ENCODE results near the gene RBM18. TPM values are rescaled to one million over a fixed set of nuclear protein-coding genes. Genes with fewer than 3 reads are reported as not detected.

Gene RBM18
- total and polyA plus RNA-seq, 4 experiments from 2014 or later = 15.4 to 23.8 (median 21.3) TPM

DNA sequence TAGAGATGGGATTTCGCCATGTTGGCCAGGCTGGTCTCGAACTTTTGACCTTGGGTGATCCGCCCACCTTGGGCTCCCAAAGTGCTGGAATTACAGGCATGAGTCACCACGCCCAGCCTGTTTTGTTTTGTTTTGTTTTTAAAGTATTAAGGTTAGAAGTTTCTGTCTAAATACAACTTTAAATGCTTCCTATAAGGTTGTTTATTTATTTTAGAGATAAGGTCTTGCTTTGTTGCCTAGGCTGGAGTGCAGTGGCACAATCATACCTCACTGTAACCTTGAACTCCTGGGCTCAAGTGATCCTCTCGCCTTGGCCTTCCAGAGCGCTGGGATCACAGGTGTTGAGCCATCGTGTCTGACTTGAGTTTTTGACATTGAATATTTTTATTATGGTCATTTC, 11.5 kb upstream of the RBM18 start:
- peaks cover 57 to 66% of the 10 kb centered on the region in 2 donors for H3K36me3 Mint-ChIP-seq
- Histone ChIP-seq H3K27ac (ENCODE audit: low read depth, low read length) (no peak overlapping the region), H3K4me3 (ENCODE audit: low read length in 2 of 2) (no peak overlapping the region), H3K36me3 (ENCODE audit: insufficient read depth, low read length) (peaks cover 7% of the 10 kb centered on the region), H3K4me1 (ENCODE audit: insufficient read depth, low read length) (no peaks in the 10 kb centered on the region), H3K9me3 (ENCODE audit: control insufficient read depth in 1 of 2, low read length in 2 of 2) (no peaks in the 10 kb centered on the region), H3K27me3 (ENCODE audit: insufficient read depth, low read length) (no peaks in the 10 kb centered on the region)
- no peak overlapping the region for H3K27ac Mint-ChIP-seq
- peaks cover 15 to 23% (median 19%) of the 10 kb centered on the region in 4 donors for H3K4me1 Mint-ChIP-seq
- H3K27me3 Mint-ChIP-seq = no peaks in the 10 kb centered on the region
- no peak for DNase-seq
- peaks cover 0 to 8% (median 1%) of the 10 kb centered on the region in 8 donors for H3K9me3 Mint-ChIP-seq
- intact Hi-C loops (cut with micrococcal nuclease) = no loop called here
- ChIA-PET POLR2A (ENCODE audit: partially characterized antibody) (no interaction called here), CTCF (ENCODE audit: partially characterized antibody) (interaction anchor here (0.6 to 0.7 kb wide), 2 partner anchors 9 to 29 kb away, joined by 3 to 4 read pairs; no protein-coding TSS in a partner anchor)
- no peak overlapping the region for H3K4me3 Mint-ChIP-seq

DNA sequence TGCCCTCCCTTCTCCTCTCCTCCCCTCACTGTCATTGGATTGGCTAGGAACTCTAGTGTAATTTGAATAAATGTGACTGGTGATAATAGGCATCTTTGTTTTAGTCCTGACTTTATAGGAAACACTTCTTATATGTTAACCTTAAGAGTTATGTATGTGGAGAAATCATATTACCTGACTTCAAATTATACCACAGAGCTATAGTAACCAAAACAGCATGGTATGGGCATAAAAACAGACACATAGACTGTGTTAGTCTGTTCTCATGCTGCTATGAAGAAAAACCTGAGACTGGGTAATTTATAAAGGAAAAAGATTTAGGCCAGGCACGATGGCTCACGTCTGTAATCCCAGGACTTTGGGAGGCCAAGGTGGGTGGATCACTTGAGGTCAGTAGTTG, 9.4 kb upstream of the RBM18 start:
- intact Hi-C loops (cut with micrococcal nuclease) = no loop called here
- Mint-ChIP-seq H3K4me1 (peaks cover 15 to 30% (median 19%) of the 10 kb centered on the region in 4 donors), H3K27ac (peak overlapping the region in 3 of 7 donors; percentile 19 to 46 (median 35)), H3K9me3 (peaks cover 0 to 8% (median 1%) of the 10 kb centered on the region in 8 donors), H3K36me3 (peaks cover 47 to 50% of the 10 kb centered on the region in 2 donors), H3K27me3 (no peaks in the 10 kb centered on the region), H3K4me3 (no peak overlapping the region)
- no peak overlapping the region for H3K27ac ChIP-seq (ENCODE audit: low read depth, low read length)
- H3K27me3 ChIP-seq (ENCODE audit: insufficient read depth, low read length) = no peaks in the 10 kb centered on the region
- H3K36me3 ChIP-seq (ENCODE audit: insufficient read depth, low read length) = no peaks in the 10 kb centered on the region
- no peak overlapping the region for H3K4me3 ChIP-seq (ENCODE audit: low read length in 2 of 2)
- no peak for DNase-seq
- CTCF ChIA-PET (ENCODE audit: partially characterized antibody) = no interaction called here
- no peaks in the 10 kb centered on the region for H3K4me1 ChIP-seq (ENCODE audit: insufficient read depth, low read length)
- no peaks in the 10 kb centered on the region for H3K9me3 ChIP-seq (ENCODE audit: control insufficient read depth in 1 of 2, low read length in 2 of 2)
- POLR2A ChIA-PET (ENCODE audit: partially characterized antibody) = no interaction called here

DNA sequence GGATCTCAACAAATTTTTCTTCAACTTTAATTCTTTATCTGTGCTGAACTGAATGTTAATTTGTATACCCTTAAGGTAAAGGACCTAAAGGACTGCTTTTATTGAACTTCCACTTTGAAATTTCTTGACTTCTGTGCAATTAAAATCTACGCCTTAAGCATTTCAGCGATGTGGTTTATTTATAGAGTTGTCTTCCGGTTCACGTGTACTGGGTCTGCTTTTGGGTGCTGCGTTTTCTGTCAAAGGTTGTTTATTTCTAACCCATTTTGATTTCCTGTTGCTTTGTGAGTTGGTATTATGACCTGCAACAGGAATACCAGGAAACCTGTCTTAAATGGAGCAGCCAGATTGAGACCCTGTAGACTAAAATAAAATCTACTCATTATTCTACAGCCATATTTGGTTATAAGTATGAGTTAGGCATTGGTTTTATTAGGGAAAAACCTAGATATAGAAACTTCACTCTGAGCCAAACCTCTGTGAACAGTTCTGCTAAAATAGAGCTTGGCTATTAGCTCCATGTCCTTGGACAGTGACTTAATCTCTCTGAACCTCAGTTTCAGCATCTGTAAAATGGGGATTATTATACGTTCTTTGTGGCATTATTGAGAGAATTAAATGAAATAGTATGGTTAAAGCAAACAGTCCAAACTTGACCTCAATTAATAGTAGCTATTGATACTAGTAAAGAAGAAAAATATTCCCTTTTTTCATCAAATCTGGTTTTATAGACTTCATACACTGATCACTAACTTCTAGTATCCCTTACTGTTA, 3.6 kb upstream of the RBM18 start:
- H3K4me1 Mint-ChIP-seq = peaks cover 24 to 70% (median 38%) of the 10 kb centered on the region in 4 donors
- Histone ChIP-seq H3K27ac (ENCODE audit: low read depth, low read length) (no peak overlapping the region), H3K36me3 (ENCODE audit: insufficient read depth, low read length) (no peaks in the 10 kb centered on the region), H3K9me3 (ENCODE audit: control insufficient read depth in 1 of 2, low read length in 2 of 2) (no peaks in the 10 kb centered on the region), H3K4me3 (ENCODE audit: low read length in 2 of 2) (no peak overlapping the region), H3K27me3 (ENCODE audit: insufficient read depth, low read length) (no peaks in the 10 kb centered on the region), H3K4me1 (ENCODE audit: insufficient read depth, low read length) (peaks cover 28% of the 10 kb centered on the region)
- intact Hi-C loops (cut with micrococcal nuclease) = loop anchor here (10.0 kb wide), 1 partner anchor 557 kb away; the partner anchor contains the start of gene PDCL
- H3K27ac Mint-ChIP-seq = peak overlapping the region in 5 of 7 donors; percentile 11 to 72 (median 37)
- H3K27me3 Mint-ChIP-seq = no peaks in the 10 kb centered on the region
- ChIA-PET CTCF (ENCODE audit: partially characterized antibody) (interaction anchor here (0.8 to 1.1 kb wide), 2 partner anchors 8 to 11 kb away, joined by 3 read pairs; no protein-coding TSS in a partner anchor), POLR2A (ENCODE audit: partially characterized antibody) (interaction anchor here (0.5 kb wide), 1 partner anchor 1571 kb away, joined by 3 read pairs; no protein-coding TSS in a partner anchor)
- H3K4me3 Mint-ChIP-seq = peak overlapping the region in 3 of 8 donors; percentile 14 to 53 (median 34)
- no peak for DNase-seq
- no peaks in the 10 kb centered on the region for H3K9me3 Mint-ChIP-seq
- H3K36me3 Mint-ChIP-seq = peaks cover 13 to 37% of the 10 kb centered on the region in 2 donors

- intact Hi-C loops (cut with micrococcal nuclease) = loop anchor here (10.0 kb wide), 1 partner anchor 559 kb away; the partner anchor contains the start of gene PDCL
- ChIA-PET CTCF (ENCODE audit: partially characterized antibody) (interaction anchor here (1.4 to 1.5 kb wide), 2 partner anchors 12 to 82 kb away, joined by 3 read pairs; no protein-coding TSS in a partner anchor), POLR2A (ENCODE audit: partially characterized antibody) (interaction anchor here (0.5 to 2.1 kb wide), 10 partner anchors 10 to 1063 kb away, joined by 3 to 6 read pairs (median 3); partner anchors contain the start of genes MORN5, NDUFA8, PDCL and RAB14)
Observed at GRCh38 chr9:122265149-122265915, 692 bp upstream of the RBM18 start.

GRCh38 chr9:122263699-122264349, 816 bp downstream of the RBM18 start:
- Mint-ChIP-seq H3K4me1 (peaks cover 34 to 68% (median 49%) of the 10 kb centered on the region in 4 donors), H3K27ac (peak overlapping the region; percentile 94 to 100 (median 100)), H3K9me3 (no peaks in the 10 kb centered on the region), H3K4me3 (peak overlapping the region; percentile 90 to 99 (median 98)), H3K36me3 (peaks cover 21 to 46% of the 10 kb centered on the region in 2 donors), H3K27me3 (no peaks in the 10 kb centered on the region)
- ChIA-PET CTCF (ENCODE audit: partially characterized antibody) (interaction anchor here (0.5 to 1.6 kb wide), 5 partner anchors 10 to 693 kb away, joined by 3 read pairs; no protein-coding TSS in a partner anchor), POLR2A (ENCODE audit: partially characterized antibody) (interaction anchor here (1.1 to 2.1 kb wide), 4 partner anchors 9 to 172 kb away, joined by 3 to 6 read pairs (median 4); no protein-coding TSS in a partner anchor)
- Histone ChIP-seq H3K27ac (ENCODE audit: low read depth, low read length) (peak overlapping the region; percentile 97), H3K4me3 (ENCODE audit: low read length in 2 of 2) (peak overlapping the region; percentile 93 to 94), H3K9me3 (ENCODE audit: control insufficient read depth in 1 of 2, low read length in 2 of 2) (no peaks in the 10 kb centered on the region), H3K27me3 (ENCODE audit: insufficient read depth, low read length) (no peaks in the 10 kb centered on the region), H3K4me1 (ENCODE audit: insufficient read depth, low read length) (peaks cover 50% of the 10 kb centered on the region), H3K36me3 (ENCODE audit: insufficient read depth, low read length) (peaks cover 9% of the 10 kb centered on the region)
- intact Hi-C loops (cut with micrococcal nuclease) = loop anchor here (1.0 to 10.0 kb wide), 3 partner anchors 105 to 561 kb away; partner anchors contain the start of genes MORN5, NDUFA8, PDCL and TTLL11
- no peak for DNase-seq

More at GRCh38 chr9:122265149-122265915, 692 bp upstream of the RBM18 start:
- Histone ChIP-seq H3K27ac (ENCODE audit: low read depth, low read length) (peak overlapping the region; percentile 97), H3K4me1 (ENCODE audit: insufficient read depth, low read length) (peaks cover 50% of the 10 kb centered on the region), H3K36me3 (ENCODE audit: insufficient read depth, low read length) (peaks cover 3% of the 10 kb centered on the region), H3K27me3 (ENCODE audit: insufficient read depth, low read length) (no peaks in the 10 kb centered on the region), H3K9me3 (ENCODE audit: control insufficient read depth in 1 of 2, low read length in 2 of 2) (no peaks in the 10 kb centered on the region), H3K4me3 (ENCODE audit: low read length in 2 of 2) (peak overlapping the region; percentile 93 to 94)
- no peaks in the 10 kb centered on the region for H3K27me3 Mint-ChIP-seq
- H3K4me1 Mint-ChIP-seq = peaks cover 34 to 68% (median 49%) of the 10 kb centered on the region in 4 donors
- peak overlapping the region; percentile 94 to 100 (median 100) for H3K27ac Mint-ChIP-seq
- no peaks in the 10 kb centered on the region for H3K9me3 Mint-ChIP-seq
- peak; percentile 42 to 46 (median 45) for DNase-seq
- peak overlapping the region; percentile 90 to 99 (median 98) for H3K4me3 Mint-ChIP-seq
- H3K36me3 Mint-ChIP-seq = peaks cover 10 to 36% of the 10 kb centered on the region in 2 donors

DNA sequence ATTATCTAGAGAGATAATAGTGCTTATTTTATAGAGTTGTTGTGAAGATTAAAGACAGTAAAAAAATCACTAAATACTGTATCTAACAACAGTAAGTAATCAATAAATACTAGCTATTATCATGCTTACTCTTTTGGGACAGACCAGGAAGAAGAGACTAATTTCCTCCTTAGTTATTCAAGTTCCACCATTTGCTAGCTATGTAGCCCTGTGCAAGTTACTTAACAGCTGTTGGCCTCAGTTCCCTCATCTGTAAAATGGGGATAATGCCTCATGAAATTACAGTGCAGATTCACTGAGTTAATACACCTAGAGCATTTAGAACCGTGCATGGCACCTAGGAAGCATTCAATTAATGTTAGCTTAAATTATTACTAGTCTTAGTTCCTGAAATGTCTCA, 2.6 kb downstream of the RBM18 start:
- DNase-seq = no peak
- Mint-ChIP-seq H3K4me1 (peaks cover 35 to 62% (median 46%) of the 10 kb centered on the region in 4 donors), H3K36me3 (peaks cover 28 to 55% of the 10 kb centered on the region in 2 donors), H3K27me3 (no peaks in the 10 kb centered on the region), H3K4me3 (peak overlapping the region in 4 of 8 donors; percentile 2 to 81 (median 27)), H3K27ac (peak overlapping the region; percentile 37 to 100 (median 85)), H3K9me3 (no peaks in the 10 kb centered on the region)
- Histone ChIP-seq H3K36me3 (ENCODE audit: insufficient read depth, low read length) (peaks cover 9% of the 10 kb centered on the region), H3K27ac (ENCODE audit: low read depth, low read length) (no peak overlapping the region), H3K4me3 (ENCODE audit: low read length in 2 of 2) (no peak overlapping the region), H3K9me3 (ENCODE audit: control insufficient read depth in 1 of 2, low read length in 2 of 2) (no peaks in the 10 kb centered on the region), H3K27me3 (ENCODE audit: insufficient read depth, low read length) (no peaks in the 10 kb centered on the region), H3K4me1 (ENCODE audit: insufficient read depth, low read length) (peaks cover 44% of the 10 kb centered on the region)
- ChIA-PET POLR2A (ENCODE audit: partially characterized antibody) (no interaction called here), CTCF (ENCODE audit: partially characterized antibody) (no interaction called here)
- intact Hi-C loops (cut with micrococcal nuclease) = loop anchor here (10.0 kb wide), 1 partner anchor 563 kb away; the partner anchor contains the start of gene PDCL
